Measurements from ENCODE around the gene MARK2. TPM values are rescaled to one million over a fixed set of nuclear protein-coding genes. Genes with fewer than 3 reads are reported as not detected.

MARK2 gene
- total RNA-seq, 5 donors from 2014 or later (not counting 1 experiment from before 2014, with no cell fraction given): 57.4 to 67.2 (median 64.0) TPM

GRCh38 chr11:63846897-63847296 lies 8.0 kb downstream of the MARK2 start:
- H3K4me3 Mint-ChIP-seq: no peak overlapping the region

GRCh38 chr11:63847363-63847762 lies 8.5 kb downstream of the MARK2 start:
- Mint-ChIP-seq H3K27ac (peak overlapping the region in 1 of 2 donors; percentile 45), H3K4me3 (peak overlapping the region in 1 of 3 donors; percentile 36), H3K4me1 (peaks cover 83 to 86% (median 85%) of the 10 kb centered on the region in 3 donors), H3K9me3 (no peaks in the 10 kb centered on the region), H3K36me3 (peaks cover 37% of the 10 kb centered on the region), H3K27me3 (no peaks in the 10 kb centered on the region)
- 100% methylated on average over 2 of the region's 3 CpGs for WGBS (ENCODE audit: insufficient coverage)
- H3K27ac ChIP-seq (ENCODE audit: low read length): no peak overlapping the region
- peaks cover 2 to 29% of the 10 kb centered on the region in 2 donors for H3K36me3 ChIP-seq (ENCODE audit: control insufficient read depth in 2 of 2, extremely low read depth in 1 of 2, insufficient read depth in 1 of 2, low read length in 1 of 2)
- POLR2A ChIA-PET: no interaction called here
- no peaks in the 10 kb centered on the region for H3K9me3 ChIP-seq
- CTCF ChIA-PET: no interaction called here
- DNase-seq: no peak
- H3K4me3 ChIP-seq (ENCODE audit: control insufficient read depth in 1 of 2, extremely low read depth in 1 of 2, low read length in 1 of 2): no peak overlapping the region
- H3K4me1 ChIP-seq (ENCODE audit: control insufficient read depth in 1 of 2, extremely low read depth in 1 of 2, insufficient read depth in 2 of 2, low read length in 2 of 2): peaks cover 25 to 63% of the 10 kb centered on the region in 2 experiments
- no peak for ATAC-seq (replicated peaks in 1 of 4)
- no peaks in the 10 kb centered on the region for H3K27me3 ChIP-seq (replicated peaks in 1 of 2; ENCODE audit: control insufficient read depth in 2 of 2, extremely low read depth in 1 of 2, insufficient read depth in 2 of 2, low read length in 1 of 2)

More at GRCh38 chr11:63846897-63847296, 8.0 kb downstream of the MARK2 start:
- no peak for DNase-seq
- Mint-ChIP-seq H3K27ac (peak overlapping the region in 1 of 2 donors; percentile 45), H3K27me3 (no peaks in the 10 kb centered on the region), H3K9me3 (no peaks in the 10 kb centered on the region), H3K36me3 (peaks cover 38% of the 10 kb centered on the region), H3K4me1 (peaks cover 84 to 87% (median 84%) of the 10 kb centered on the region in 3 donors)
- no peak overlapping the region for H3K27ac ChIP-seq (ENCODE audit: low read length)
- CTCF ChIA-PET: no interaction called here
- POLR2A ChIA-PET: no interaction called here
- H3K4me3 ChIP-seq (ENCODE audit: control insufficient read depth in 1 of 2, extremely low read depth in 1 of 2, low read length in 1 of 2): no peak overlapping the region
- no peaks in the 10 kb centered on the region for H3K27me3 ChIP-seq (replicated peaks in 1 of 2; ENCODE audit: control insufficient read depth in 2 of 2, extremely low read depth in 1 of 2, insufficient read depth in 2 of 2, low read length in 1 of 2)
- peaks cover 2 to 33% of the 10 kb centered on the region in 2 donors for H3K36me3 ChIP-seq (ENCODE audit: control insufficient read depth in 2 of 2, extremely low read depth in 1 of 2, insufficient read depth in 1 of 2, low read length in 1 of 2)
- no peak for ATAC-seq (replicated peaks in 1 of 4)
- WGBS (ENCODE audit: insufficient coverage): 100% methylated on average over 2 of the region's 6 CpGs
- H3K4me1 ChIP-seq (ENCODE audit: control insufficient read depth in 1 of 2, extremely low read depth in 1 of 2, insufficient read depth in 2 of 2, low read length in 2 of 2): peaks cover 27 to 68% of the 10 kb centered on the region in 2 experiments
- no peaks in the 10 kb centered on the region for H3K9me3 ChIP-seq

GRCh38 chr11:63849691-63850090 lies 10.8 kb downstream of the MARK2 start:
- Mint-ChIP-seq H3K4me3 (peak overlapping the region in 1 of 3 donors; percentile 16), H3K27me3 (no peaks in the 10 kb centered on the region), H3K9me3 (no peaks in the 10 kb centered on the region), H3K27ac (peak overlapping the region; percentile 13 to 76), H3K36me3 (peaks cover 30% of the 10 kb centered on the region), H3K4me1 (peaks cover 73 to 78% (median 75%) of the 10 kb centered on the region in 3 donors)
- ATAC-seq (replicated peaks in 1 of 4) (no peak), DNase-seq (no peak)
- 67% methylated on average over 1 of the region's 2 CpGs for WGBS (ENCODE audit: insufficient coverage)
- H3K27me3 ChIP-seq (replicated peaks in 1 of 2; ENCODE audit: control insufficient read depth in 2 of 2, extremely low read depth in 1 of 2, insufficient read depth in 2 of 2, low read length in 1 of 2): no peaks in the 10 kb centered on the region
- ChIA-PET CTCF (interaction anchor here in 1 of 2 donors (1.5 kb wide), 1 partner anchor 96 kb away, joined by 5 read pairs; no protein-coding TSS in a partner anchor), POLR2A (no interaction called here)
- peaks cover 19 to 62% of the 10 kb centered on the region in 2 experiments for H3K4me1 ChIP-seq (ENCODE audit: control insufficient read depth in 1 of 2, extremely low read depth in 1 of 2, insufficient read depth in 2 of 2, low read length in 2 of 2)
- no peaks in the 10 kb centered on the region for H3K9me3 ChIP-seq
- no peak overlapping the region for H3K27ac ChIP-seq (ENCODE audit: low read length)
- H3K36me3 ChIP-seq (ENCODE audit: control insufficient read depth in 2 of 2, extremely low read depth in 1 of 2, insufficient read depth in 1 of 2, low read length in 1 of 2): peaks cover 0 to 20% of the 10 kb centered on the region in 2 donors
- H3K4me3 ChIP-seq (ENCODE audit: control insufficient read depth in 1 of 2, extremely low read depth in 1 of 2, low read length in 1 of 2): no peak overlapping the region

- Histone ChIP-seq H3K9me3 (no peaks in the 10 kb centered on the region), H3K27ac (ENCODE audit: low read length) (peak overlapping the region; percentile 69), H3K4me3 (ENCODE audit: control insufficient read depth in 1 of 2, extremely low read depth in 1 of 2, low read length in 1 of 2) (no peak overlapping the region), H3K36me3 (ENCODE audit: control insufficient read depth in 2 of 2, extremely low read depth in 1 of 2, insufficient read depth in 1 of 2, low read length in 1 of 2) (peaks cover 0 to 21% of the 10 kb centered on the region in 2 donors), H3K27me3 (replicated peaks in 1 of 2; ENCODE audit: control insufficient read depth in 2 of 2, extremely low read depth in 1 of 2, insufficient read depth in 2 of 2, low read length in 1 of 2) (no peaks in the 10 kb centered on the region), H3K4me1 (ENCODE audit: control insufficient read depth in 1 of 2, extremely low read depth in 1 of 2, insufficient read depth in 2 of 2, low read length in 2 of 2) (peaks cover 17 to 56% of the 10 kb centered on the region in 2 experiments)
- ChIA-PET CTCF (interaction anchor here in 1 of 2 donors (0.7 to 1.5 kb wide), 2 partner anchors 46 to 95 kb away, joined by 3 to 5 read pairs; no protein-coding TSS in a partner anchor), POLR2A (interaction anchor here in 1 of 2 donors (0.7 kb wide), 1 partner anchor 33 kb away, joined by 3 read pairs; no protein-coding TSS in a partner anchor)
- H3K27ac Mint-ChIP-seq: peak overlapping the region; percentile 84 to 93
- no peaks in the 10 kb centered on the region for H3K27me3 Mint-ChIP-seq
- 77% methylated on average over 4 of the region's 5 CpGs for WGBS (ENCODE audit: insufficient coverage)
- H3K4me1 Mint-ChIP-seq: peaks cover 69 to 76% (median 75%) of the 10 kb centered on the region in 3 donors
- peaks cover 30% of the 10 kb centered on the region for H3K36me3 Mint-ChIP-seq
- H3K9me3 Mint-ChIP-seq: no peaks in the 10 kb centered on the region
- DNase-seq (no peak), ATAC-seq (replicated peaks in 1 of 4) (peak in 2 of 4 experiments; percentile 16 to 40)
- peak overlapping the region; percentile 63 to 77 (median 67) for H3K4me3 Mint-ChIP-seq
These were observed 12.0 kb downstream of the MARK2 start for GRCh38 chr11:63850920-63851319.

GRCh38 chr11:63851364-63851763 lies 12.5 kb downstream of the MARK2 start:
- Histone ChIP-seq H3K36me3 (ENCODE audit: control insufficient read depth in 2 of 2, extremely low read depth in 1 of 2, insufficient read depth in 1 of 2, low read length in 1 of 2) (peaks cover 0 to 21% of the 10 kb centered on the region in 2 donors), H3K4me1 (ENCODE audit: control insufficient read depth in 1 of 2, extremely low read depth in 1 of 2, insufficient read depth in 2 of 2, low read length in 2 of 2) (peaks cover 21 to 60% of the 10 kb centered on the region in 2 experiments), H3K9me3 (no peaks in the 10 kb centered on the region), H3K27me3 (replicated peaks in 1 of 2; ENCODE audit: control insufficient read depth in 2 of 2, extremely low read depth in 1 of 2, insufficient read depth in 2 of 2, low read length in 1 of 2) (no peaks in the 10 kb centered on the region), H3K27ac (ENCODE audit: low read length) (peak overlapping the region; percentile 69), H3K4me3 (ENCODE audit: control insufficient read depth in 1 of 2, extremely low read depth in 1 of 2, low read length in 1 of 2) (no peak overlapping the region)
- DNase-seq (peak in 1 of 35 experiments; percentile 39), ATAC-seq (replicated peaks in 1 of 4) (peak in 3 of 4 experiments; percentile 29 to 57 (median 30))
- Mint-ChIP-seq H3K36me3 (peaks cover 28% of the 10 kb centered on the region), H3K4me3 (peak overlapping the region; percentile 63 to 77 (median 67)), H3K4me1 (peaks cover 71 to 78% (median 76%) of the 10 kb centered on the region in 3 donors), H3K9me3 (no peaks in the 10 kb centered on the region), H3K27ac (peak overlapping the region; percentile 84 to 93), H3K27me3 (no peaks in the 10 kb centered on the region)
- WGBS (ENCODE audit: insufficient coverage): 40% methylated on average over 2 of the region's 2 CpGs
- CTCF ChIA-PET: interaction anchor here in 1 of 2 donors (0.7 to 1.5 kb wide), 2 partner anchors 45 to 94 kb away, joined by 3 to 5 read pairs; no protein-coding TSS in a partner anchor
- POLR2A ChIA-PET: interaction anchor here in 1 of 2 donors (0.6 to 0.7 kb wide), 2 partner anchors 33 to 351 kb away, joined by 3 read pairs; no protein-coding TSS in a partner anchor

- ChIA-PET POLR2A (interaction anchor here (0.6 kb wide), 2 partner anchors 35 to 361 kb away, joined by 4 to 8 read pairs; no protein-coding TSS in a partner anchor), CTCF (no interaction called here)
- H3K36me3 ChIP-seq (ENCODE audit: control insufficient read depth in 2 of 2, extremely low read depth in 1 of 2, insufficient read depth in 1 of 2, low read length in 1 of 2): peaks cover 0 to 16% of the 10 kb centered on the region in 2 donors
- H3K27ac Mint-ChIP-seq: peak overlapping the region in 1 of 2 donors; percentile 64
- no peak overlapping the region for H3K4me3 Mint-ChIP-seq
- no peak overlapping the region for H3K27ac ChIP-seq (ENCODE audit: low read length)
- peaks cover 22% of the 10 kb centered on the region for H3K36me3 Mint-ChIP-seq
- H3K4me1 Mint-ChIP-seq: peaks cover 71 to 77% (median 72%) of the 10 kb centered on the region in 3 donors
- ATAC-seq (replicated peaks in 1 of 4) (no peak), DNase-seq (no peak)
- H3K9me3 Mint-ChIP-seq: no peaks in the 10 kb centered on the region
- no peaks in the 10 kb centered on the region for H3K27me3 Mint-ChIP-seq
- peaks cover 23 to 64% of the 10 kb centered on the region in 2 experiments for H3K4me1 ChIP-seq (ENCODE audit: control insufficient read depth in 1 of 2, extremely low read depth in 1 of 2, insufficient read depth in 2 of 2, low read length in 2 of 2)
- H3K27me3 ChIP-seq (replicated peaks in 1 of 2; ENCODE audit: control insufficient read depth in 2 of 2, extremely low read depth in 1 of 2, insufficient read depth in 2 of 2, low read length in 1 of 2): no peaks in the 10 kb centered on the region
- WGBS (ENCODE audit: insufficient coverage): 80% methylated on average over 1 of the region's 3 CpGs
- H3K4me3 ChIP-seq (ENCODE audit: control insufficient read depth in 1 of 2, extremely low read depth in 1 of 2, low read length in 1 of 2): no peak overlapping the region
- H3K9me3 ChIP-seq: no peaks in the 10 kb centered on the region
These were observed 14.6 kb downstream of the MARK2 start for GRCh38 chr11:63853476-63853875.
